ENCODE data around the gene YIF1A.

DNA sequence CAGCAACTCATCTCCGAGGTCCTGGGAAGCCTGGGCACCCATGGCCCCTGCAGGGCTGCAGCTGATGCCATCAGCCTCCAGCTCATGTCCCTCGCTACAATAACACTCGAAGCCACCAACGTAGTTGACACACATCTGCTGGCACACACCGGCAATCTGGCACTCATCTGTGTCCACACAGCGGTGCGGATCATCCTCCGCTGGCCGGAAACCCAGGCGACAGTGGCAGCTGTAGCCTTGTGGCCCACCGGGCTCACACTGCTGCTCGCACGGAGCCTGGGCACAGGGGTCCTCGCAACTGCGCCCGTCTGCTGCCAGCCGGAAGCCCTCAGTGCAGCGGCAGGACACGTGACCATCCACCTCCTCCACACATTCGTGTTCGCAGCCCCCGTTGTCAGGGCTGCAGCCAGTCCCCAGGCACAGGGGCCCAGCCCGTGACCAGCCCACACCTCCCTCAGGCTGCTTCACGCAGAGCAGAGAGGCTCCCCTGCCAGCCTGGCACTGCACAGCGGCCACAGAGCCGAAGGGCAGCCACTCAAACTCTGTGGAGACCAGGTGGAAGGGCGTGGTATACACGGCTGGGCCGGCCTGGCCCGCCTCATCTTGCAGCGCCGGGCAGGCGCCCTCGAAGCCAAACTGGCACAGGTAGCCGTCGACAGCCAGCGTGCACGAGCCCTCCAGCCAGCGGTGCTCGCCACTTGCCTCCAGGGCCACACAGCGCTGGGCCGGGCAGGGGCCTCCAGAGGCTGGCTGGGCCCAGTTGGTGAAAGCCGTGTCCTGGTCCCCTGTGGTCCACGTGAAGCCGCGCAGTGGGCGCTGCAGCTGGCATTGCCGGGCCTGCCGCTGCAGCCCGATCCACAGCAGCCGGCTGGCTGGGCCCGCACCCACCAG is 27.2 kb upstream of the YIF1A start:
- TF ChIP-seq, protein P1, sequence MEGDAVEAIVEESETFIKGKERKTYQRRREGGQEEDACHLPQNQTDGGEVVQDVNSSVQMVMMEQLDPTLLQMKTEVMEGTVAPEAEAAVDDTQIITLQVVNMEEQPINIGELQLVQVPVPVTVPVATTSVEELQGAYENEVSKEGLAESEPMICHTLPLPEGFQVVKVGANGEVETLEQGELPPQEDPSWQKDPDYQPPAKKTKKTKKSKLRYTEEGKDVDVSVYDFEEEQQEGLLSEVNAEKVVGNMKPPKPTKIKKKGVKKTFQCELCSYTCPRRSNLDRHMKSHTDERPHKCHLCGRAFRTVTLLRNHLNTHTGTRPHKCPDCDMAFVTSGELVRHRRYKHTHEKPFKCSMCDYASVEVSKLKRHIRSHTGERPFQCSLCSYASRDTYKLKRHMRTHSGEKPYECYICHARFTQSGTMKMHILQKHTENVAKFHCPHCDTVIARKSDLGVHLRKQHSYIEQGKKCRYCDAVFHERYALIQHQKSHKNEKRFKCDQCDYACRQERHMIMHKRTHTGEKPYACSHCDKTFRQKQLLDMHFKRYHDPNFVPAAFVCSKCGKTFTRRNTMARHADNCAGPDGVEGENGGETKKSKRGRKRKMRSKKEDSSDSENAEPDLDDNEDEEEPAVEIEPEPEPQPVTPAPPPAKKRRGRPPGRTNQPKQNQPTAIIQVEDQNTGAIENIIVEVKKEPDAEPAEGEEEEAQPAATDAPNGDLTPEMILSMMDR (IDR thresholded peaks at IDR 0.05; ENCODE audit: poor library complexity): no peak
- TF ChIP-seq EZH2 (IDR thresholded peaks at IDR 0.05; ENCODE audit: borderline replicate concordance): no peak

All from hepatocyte (in vitro differentiated cells).